Ishikawa (cell line): ENCODE results near the gene ACSM3.

Source experiments
- CEBPB ChIP-seq: IDR thresholded peaks from 2 replicates; pipeline ENCODE4 v1.6.1; 2012
- CREB1 ChIP-seq: IDR thresholded peaks from 2 replicates; pipeline ENCODE4 v1.6.1; 2012; ENCODE audit warnings: low read depth
- EGR1 ChIP-seq: IDR thresholded peaks from 2 replicates; pipeline ENCODE4 v1.6.1; 2012
- EP300 ChIP-seq: IDR thresholded peaks from 2 replicates; pipeline ENCODE4 v1.6.1; 2012; ENCODE audit warnings: borderline replicate concordance
- FOXM1 ChIP-seq: IDR thresholded peaks from 2 replicates; pipeline ENCODE4 v1.6.1; 2012; ENCODE audit warnings: low read depth, borderline replicate concordance
- NFIC ChIP-seq: IDR thresholded peaks from 2 replicates; pipeline ENCODE4 v1.6.1; 2012
- RAD21 ChIP-seq: IDR thresholded peaks from 2 replicates; pipeline ENCODE4 v1.6.1; 2012; ENCODE audit warnings: low read depth
- REST ChIP-seq: IDR thresholded peaks from 2 replicates; pipeline ENCODE4 v1.6.1; 2012; ENCODE audit warnings: low read depth, mild to moderate bottlenecking
- TAF1 ChIP-seq: IDR thresholded peaks from 2 replicates; pipeline ENCODE4 v1.6.1; 2012; ENCODE audit warnings: low read depth, mild to moderate bottlenecking
- TCF12 ChIP-seq: IDR thresholded peaks from 2 replicates; pipeline ENCODE4 v1.6.1; 2012; ENCODE audit warnings: low read depth
- TEAD4 ChIP-seq: IDR thresholded peaks from 2 replicates; pipeline ENCODE4 v1.6.1; 2012
- YY1 ChIP-seq: IDR thresholded peaks from 2 replicates; pipeline ENCODE4 v1.6.1; 2012; ENCODE audit warnings: low read depth
- ZBTB7A ChIP-seq: IDR thresholded peaks from 2 replicates; pipeline ENCODE4 v1.6.1; 2012; ENCODE audit warnings: low read depth
- TF ChIP-seq, protein P1 (sequence below): IDR thresholded peaks from 2 replicates; pipeline ENCODE4 v1.6.1; 2012
- TF ChIP-seq, protein P2 (sequence below): IDR thresholded peaks from 2 replicates; pipeline ENCODE4 v1.6.1; 2012

Gene ACSM3

GRCh38 chr16:20822521-20823325 is 58.9 kb downstream of the ACSM3 start:
- TF ChIP-seq CREB1, result no peak
- TF ChIP-seq REST, result no peak
- no peak for TF ChIP-seq YY1
- no peak for TF ChIP-seq EGR1
- TF ChIP-seq FOXM1, result no peak
- no peak for TF ChIP-seq TEAD4
- no peak for TF ChIP-seq RAD21
- TF ChIP-seq CEBPB, result no peak

DNA sequence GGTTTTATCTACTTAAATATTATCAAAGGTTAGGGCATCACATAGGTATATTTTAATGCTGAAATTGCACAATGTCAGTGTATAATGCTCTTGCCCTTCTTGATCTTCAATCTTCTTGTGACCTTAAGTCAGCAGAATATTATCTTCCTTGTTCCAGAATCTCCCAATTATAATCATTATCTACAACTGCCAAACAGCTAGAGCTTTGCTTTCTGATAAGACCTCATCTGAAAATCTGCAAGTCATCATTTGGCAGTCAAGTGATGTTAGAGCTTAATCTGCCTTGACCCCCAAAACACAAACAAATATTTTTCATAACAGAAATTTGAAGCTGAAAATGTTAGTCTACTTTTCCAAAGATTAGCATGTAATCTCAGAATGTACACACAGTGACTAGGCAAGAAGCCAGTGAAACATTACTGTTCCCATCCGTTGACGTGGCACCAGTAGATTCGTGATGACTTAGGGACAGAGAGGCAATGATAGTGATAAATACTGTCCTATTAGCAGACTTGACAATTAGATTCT is 62.3 kb downstream of the ACSM3 start:
- TF ChIP-seq FOXM1 (no peak), CREB1 (no peak), EP300 (no peak), ZBTB7A (no peak), TCF12 (no peak), NFIC (no peak), YY1 (no peak), REST (no peak)
- TF ChIP-seq, protein P1, sequence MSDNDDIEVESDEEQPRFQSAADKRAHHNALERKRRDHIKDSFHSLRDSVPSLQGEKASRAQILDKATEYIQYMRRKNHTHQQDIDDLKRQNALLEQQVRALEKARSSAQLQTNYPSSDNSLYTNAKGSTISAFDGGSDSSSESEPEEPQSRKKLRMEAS, result no peak

- TF ChIP-seq REST (no peak), CREB1 (no peak), EGR1 (no peak), RAD21 (no peak), TEAD4 (no peak), NFIC (no peak), FOXM1 (no peak), TCF12 (no peak), EP300 (no peak), TAF1 (no peak), ZBTB7A (no peak), YY1 (no peak), CEBPB (no peak)
- TF ChIP-seq, protein P2, sequence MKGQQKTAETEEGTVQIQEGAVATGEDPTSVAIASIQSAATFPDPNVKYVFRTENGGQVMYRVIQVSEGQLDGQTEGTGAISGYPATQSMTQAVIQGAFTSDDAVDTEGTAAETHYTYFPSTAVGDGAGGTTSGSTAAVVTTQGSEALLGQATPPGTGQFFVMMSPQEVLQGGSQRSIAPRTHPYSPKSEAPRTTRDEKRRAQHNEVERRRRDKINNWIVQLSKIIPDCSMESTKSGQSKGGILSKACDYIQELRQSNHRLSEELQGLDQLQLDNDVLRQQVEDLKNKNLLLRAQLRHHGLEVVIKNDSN, result no peak
- TF ChIP-seq, protein P1, result no peak
These were observed 65.7 kb downstream of the ACSM3 start for GRCh38 chr16:20829536-20829935.

DNA sequence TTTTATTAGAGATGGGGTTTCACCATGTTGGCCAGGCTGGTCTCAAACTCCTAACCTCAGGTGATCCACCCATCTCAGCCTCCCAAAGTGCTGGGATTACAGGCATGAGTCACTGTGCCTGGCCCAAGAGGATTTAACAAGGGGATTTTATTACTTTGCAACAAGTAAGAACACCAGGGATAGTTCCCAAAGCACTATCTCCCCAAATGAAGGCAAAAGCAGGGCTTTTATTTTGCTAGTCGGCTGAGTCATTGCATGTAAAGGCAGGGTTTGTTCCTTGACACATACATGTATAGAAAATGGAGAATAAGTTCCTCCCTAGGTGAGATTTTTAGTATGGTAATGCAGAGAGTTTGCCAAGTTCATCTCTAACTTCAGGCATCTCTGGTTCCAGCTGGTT is 66.6 kb downstream of the ACSM3 start:
- TF ChIP-seq CEBPB (no peak), RAD21 (no peak), CREB1 (no peak), EP300 (no peak), NFIC (no peak), TCF12 (no peak), REST (no peak), ZBTB7A (no peak), TEAD4 (no peak), TAF1 (no peak), YY1 (no peak)
- TF ChIP-seq, protein P1, result no peak
- TF ChIP-seq, protein P2, result no peak
